ENCODE results near the gene TMEM270. TPM values are rescaled to one million over a fixed set of nuclear protein-coding genes. Genes with fewer than 3 reads are reported as not detected.
"Not testable (repeated sequence)": the region's sequence is repeated elsewhere in the genome, so short reads cannot be mapped to it uniquely, and the experiment has no call there.

The TMEM270 gene
- total RNA-seq, 2 donors from 2014 or later, result 4.9 TPM; not detected in 1

DNA sequence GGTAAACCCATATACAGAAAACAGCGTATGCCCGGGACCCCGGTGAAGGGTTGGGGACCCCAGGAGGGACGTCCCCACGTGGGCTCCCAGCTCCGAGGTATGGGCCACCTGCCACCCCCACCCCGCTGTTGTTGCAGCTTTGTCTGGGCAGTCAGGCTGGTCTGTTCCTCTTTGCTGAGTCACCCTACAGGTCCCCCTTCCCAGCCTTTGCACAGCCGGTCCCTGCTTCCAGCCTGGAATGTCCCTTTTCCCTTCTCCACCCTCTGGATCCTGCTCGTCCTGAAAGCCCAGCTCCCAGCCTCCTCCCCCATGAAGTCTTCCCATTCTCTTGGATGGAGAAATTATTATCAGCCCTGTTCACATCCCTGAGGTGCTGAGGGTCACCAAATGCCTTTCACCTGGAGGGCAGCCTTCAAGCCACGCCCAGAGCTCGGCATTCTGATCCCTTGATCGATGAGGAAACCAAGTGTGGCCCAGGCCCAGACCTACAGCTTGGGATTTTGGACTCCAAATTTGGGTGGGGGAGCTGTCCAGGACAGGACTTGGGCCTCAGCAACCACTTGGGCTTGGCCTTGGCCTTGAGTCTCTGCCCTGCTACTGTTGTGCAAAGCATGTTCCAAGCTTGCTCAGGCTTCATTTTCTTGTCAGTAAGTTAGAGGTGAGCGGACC lies 27.6 kb upstream of the TMEM270 start:
- 60% methylated on average over 13 of the region's 13 CpGs for WGBS

DNA sequence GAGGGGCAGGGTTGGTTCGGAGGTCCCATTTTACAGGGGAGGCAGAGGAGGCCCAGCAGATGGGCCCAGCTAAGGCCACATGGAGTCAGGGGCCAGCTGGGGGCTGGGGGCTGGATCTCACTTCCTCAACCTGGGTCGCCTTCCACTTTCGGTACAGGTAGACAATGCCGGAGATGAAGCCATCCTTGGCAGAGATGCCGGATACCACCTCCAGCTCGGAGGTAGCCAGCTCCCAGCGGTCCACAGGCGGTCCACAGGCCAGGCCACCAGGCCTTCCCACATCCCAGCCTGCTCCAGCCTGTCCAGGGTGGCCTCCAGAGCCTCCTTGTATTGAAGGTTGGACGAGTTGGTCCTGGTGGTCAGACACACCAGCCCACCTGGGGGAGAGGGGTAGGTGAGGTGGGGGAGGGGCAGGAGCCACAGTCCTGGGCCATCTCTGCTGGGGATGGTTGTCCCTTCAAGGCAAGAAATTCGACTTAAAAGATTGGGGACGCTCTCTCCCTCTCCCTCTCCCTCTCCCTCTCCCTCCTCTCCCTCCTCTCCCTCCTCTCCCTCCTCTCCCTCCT lies 26.2 kb upstream of the TMEM270 start:
- Histone ChIP-seq H3K27ac (no peak overlapping the region), H3K4me3 (no peak overlapping the region), H3K4me1 (replicated peaks) (peaks cover 9% of the 10 kb centered on the region), H3K9me3 (no peaks in the 10 kb centered on the region), H3K36me3 (no peaks in the 10 kb centered on the region), H3K27me3 (replicated peaks; ENCODE audit: insufficient read depth) (no peaks in the 10 kb centered on the region)
- TF ChIP-seq POLR2A (IDR thresholded peaks at IDR 0.05) (no peak), POLR2AphosphoS5 (IDR thresholded peaks at IDR 0.05) (no peak)
- TF ChIP-seq, protein P1, sequence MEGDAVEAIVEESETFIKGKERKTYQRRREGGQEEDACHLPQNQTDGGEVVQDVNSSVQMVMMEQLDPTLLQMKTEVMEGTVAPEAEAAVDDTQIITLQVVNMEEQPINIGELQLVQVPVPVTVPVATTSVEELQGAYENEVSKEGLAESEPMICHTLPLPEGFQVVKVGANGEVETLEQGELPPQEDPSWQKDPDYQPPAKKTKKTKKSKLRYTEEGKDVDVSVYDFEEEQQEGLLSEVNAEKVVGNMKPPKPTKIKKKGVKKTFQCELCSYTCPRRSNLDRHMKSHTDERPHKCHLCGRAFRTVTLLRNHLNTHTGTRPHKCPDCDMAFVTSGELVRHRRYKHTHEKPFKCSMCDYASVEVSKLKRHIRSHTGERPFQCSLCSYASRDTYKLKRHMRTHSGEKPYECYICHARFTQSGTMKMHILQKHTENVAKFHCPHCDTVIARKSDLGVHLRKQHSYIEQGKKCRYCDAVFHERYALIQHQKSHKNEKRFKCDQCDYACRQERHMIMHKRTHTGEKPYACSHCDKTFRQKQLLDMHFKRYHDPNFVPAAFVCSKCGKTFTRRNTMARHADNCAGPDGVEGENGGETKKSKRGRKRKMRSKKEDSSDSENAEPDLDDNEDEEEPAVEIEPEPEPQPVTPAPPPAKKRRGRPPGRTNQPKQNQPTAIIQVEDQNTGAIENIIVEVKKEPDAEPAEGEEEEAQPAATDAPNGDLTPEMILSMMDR (IDR thresholded peaks at IDR 0.05), result no peak
- no peak for DNase-seq (ENCODE audit: low spot score)
- 91% methylated on average over 11 of the region's 11 CpGs for WGBS
- intact Hi-C loops (cut with DNase I), result no loop called here

More for the DNA sequence above, 27.6 kb upstream of the TMEM270 start:
- H3K4me1 ChIP-seq (replicated peaks), result peaks cover 22% of the 10 kb centered on the region
- peak; percentile 52 for DNase-seq (ENCODE audit: low spot score)
- no peaks in the 10 kb centered on the region for H3K36me3 ChIP-seq
- peak overlapping the region; percentile 90 to 95 for H3K27ac ChIP-seq
- intact Hi-C loops (cut with DNase I), result no loop called here
- peak overlapping the region; percentile 49 to 61 for H3K4me3 ChIP-seq
- TF ChIP-seq POLR2A (IDR thresholded peaks at IDR 0.05) (no peak), POLR2AphosphoS5 (IDR thresholded peaks at IDR 0.05) (no peak)
- TF ChIP-seq, protein P1 (IDR thresholded peaks at IDR 0.05), result no peak
- H3K27me3 ChIP-seq (replicated peaks; ENCODE audit: insufficient read depth), result no peaks in the 10 kb centered on the region
- no peaks in the 10 kb centered on the region for H3K9me3 ChIP-seq

- H3K9me3 ChIP-seq; H3K4me3 ChIP-seq; H3K4me1 ChIP-seq (replicated peaks); DNase-seq (ENCODE audit: low spot score); H3K36me3 ChIP-seq; H3K27me3 ChIP-seq (replicated peaks; ENCODE audit: insufficient read depth); intact Hi-C loops (cut with DNase I); H3K27ac ChIP-seq: not testable (repeated sequence)
Observed at GRCh38 chr7:73837167-73837566, 23.8 kb upstream of the TMEM270 start.

GRCh38 chr7:73838642-73839041 lies 22.3 kb upstream of the TMEM270 start:
- 32% methylated on average over 6 of the region's 6 CpGs for WGBS
- Histone ChIP-seq H3K4me3 (no peak overlapping the region), H3K36me3 (no peaks in the 10 kb centered on the region), H3K27me3 (replicated peaks; ENCODE audit: insufficient read depth) (no peaks in the 10 kb centered on the region), H3K4me1 (replicated peaks) (peaks cover 5% of the 10 kb centered on the region), H3K9me3 (no peaks in the 10 kb centered on the region), H3K27ac (peak overlapping the region in 1 of 2 donors; percentile 12)
- peak; percentile 47 for DNase-seq (ENCODE audit: low spot score)
- TF ChIP-seq POLR2AphosphoS5 (IDR thresholded peaks at IDR 0.05), result peak; percentile 22
- TF ChIP-seq, protein P1 (IDR thresholded peaks at IDR 0.05), result no peak
- intact Hi-C loops (cut with DNase I), result no loop called here

DNA sequence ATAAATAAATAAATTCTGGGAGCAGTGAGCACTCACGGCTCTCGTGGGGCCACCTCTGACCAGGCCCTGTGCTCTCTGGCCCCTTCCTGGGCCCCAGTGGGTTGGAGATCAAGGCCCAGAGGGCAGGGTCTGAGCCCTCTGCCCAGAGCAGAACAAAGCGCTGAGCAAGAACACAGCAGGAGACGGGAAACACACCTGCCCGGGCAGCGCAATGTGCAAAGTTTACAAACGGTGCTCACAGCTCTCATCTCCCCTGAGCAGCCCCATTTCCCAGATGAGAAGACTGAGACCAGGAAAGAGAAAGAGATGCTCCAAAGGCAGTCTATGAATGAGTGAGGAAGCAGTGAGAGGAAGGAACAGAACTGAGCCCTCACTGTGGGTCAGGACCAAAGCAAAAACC lies 21.7 kb upstream of the TMEM270 start:
- no peaks in the 10 kb centered on the region for H3K9me3 ChIP-seq
- 75% methylated on average over 7 of the region's 7 CpGs for WGBS
- H3K27ac ChIP-seq, result peak overlapping the region in 1 of 2 donors; percentile 12
- H3K36me3 ChIP-seq, result no peaks in the 10 kb centered on the region
- H3K27me3 ChIP-seq (replicated peaks; ENCODE audit: insufficient read depth), result no peaks in the 10 kb centered on the region
- peaks cover 5% of the 10 kb centered on the region for H3K4me1 ChIP-seq (replicated peaks)
- intact Hi-C loops (cut with DNase I), result no loop called here
- TF ChIP-seq POLR2A (IDR thresholded peaks at IDR 0.05), result no peak
- TF ChIP-seq, protein P1 (IDR thresholded peaks at IDR 0.05), result no peak
- no peak for TF ChIP-seq POLR2AphosphoS5 (IDR thresholded peaks at IDR 0.05)
- no peak overlapping the region for H3K4me3 ChIP-seq
- no peak for DNase-seq (ENCODE audit: low spot score)
